DMS114 treated with DMSO at 0.1 percent for 48 hours (cell line): ENCODE measurements around the gene S100A11.
"Not testable (repeated sequence)": the region's sequence is repeated elsewhere in the genome, so short reads cannot be mapped to it uniquely, and the experiment has no call there.

ENCODE experiments used
- DNase-seq: peaks from one replicate; lab custom pipeline; 2025; ENCODE audit not compliant: unreplicated experiment; lab: John Stamatoyannopoulos, UW

Gene S100A11

GRCh38 chr1:152036267-152037216 lies at the start of gene S100A11:
Gene S100A11 (minus strand): TSS chr1:152037004. CDS start chr1:152036915, 89 bp downstream.
- DNase-seq: no peak

- no peak for DNase-seq
These were observed 48.0 kb upstream of the S100A11 start for GRCh38 chr1:152084853-152085252.

GRCh38 chr1:152081026-152081425 lies 44.2 kb upstream of the S100A11 start:
- DNase-seq: not testable (repeated sequence)

- DNase-seq: not testable (repeated sequence)
These were observed 43.7 kb upstream of the S100A11 start for GRCh38 chr1:152080494-152080893.

GRCh38 chr1:152078831-152079441 lies 42.1 kb upstream of the S100A11 start:
- no peak for DNase-seq

GRCh38 chr1:152072311-152072710 lies 35.5 kb upstream of the S100A11 start:
- DNase-seq: no peak

DNA sequence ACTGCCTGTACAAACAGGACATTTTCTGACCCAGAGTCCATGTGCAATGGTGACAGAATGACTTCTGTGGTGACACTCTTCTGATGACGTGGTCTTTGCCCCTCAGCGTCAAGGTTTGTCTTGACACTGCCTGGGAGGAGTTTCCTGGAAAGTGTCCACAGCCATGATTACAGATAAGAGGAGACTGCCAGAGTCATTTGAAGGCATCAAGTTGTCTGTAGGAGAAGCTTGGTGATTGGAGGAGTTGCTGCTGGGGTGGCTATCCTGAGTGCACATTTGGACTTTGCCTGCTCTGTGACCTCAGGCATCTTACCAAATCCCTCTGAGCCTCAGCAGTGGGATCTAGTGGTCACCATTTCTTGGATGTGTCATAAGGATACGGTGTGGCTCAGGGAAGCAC lies 34.3 kb upstream of the S100A11 start:
- no peak for DNase-seq

- no peak for DNase-seq
These were observed 31.1 kb upstream of the S100A11 start for GRCh38 chr1:152067929-152068328.

DNA sequence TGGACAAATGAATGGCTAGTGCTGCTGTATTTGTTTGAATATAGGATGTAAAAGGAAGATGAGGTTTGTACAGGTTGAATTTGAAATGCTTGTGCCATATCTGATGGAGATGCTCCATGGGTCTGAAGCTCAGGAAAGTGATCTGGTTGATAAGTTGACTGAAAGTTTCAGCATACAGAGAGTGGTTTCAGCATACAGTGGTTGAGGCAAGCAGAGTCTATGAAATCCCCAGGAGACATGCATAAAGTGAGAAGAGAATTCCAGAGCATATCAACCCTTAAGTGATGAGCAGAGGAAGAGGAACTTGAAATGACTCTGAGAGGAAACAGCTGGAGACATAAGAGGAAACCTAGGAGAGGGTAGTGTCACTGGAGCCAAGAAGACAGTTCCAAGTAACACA lies 30.3 kb upstream of the S100A11 start:
- DNase-seq: no peak

DNA sequence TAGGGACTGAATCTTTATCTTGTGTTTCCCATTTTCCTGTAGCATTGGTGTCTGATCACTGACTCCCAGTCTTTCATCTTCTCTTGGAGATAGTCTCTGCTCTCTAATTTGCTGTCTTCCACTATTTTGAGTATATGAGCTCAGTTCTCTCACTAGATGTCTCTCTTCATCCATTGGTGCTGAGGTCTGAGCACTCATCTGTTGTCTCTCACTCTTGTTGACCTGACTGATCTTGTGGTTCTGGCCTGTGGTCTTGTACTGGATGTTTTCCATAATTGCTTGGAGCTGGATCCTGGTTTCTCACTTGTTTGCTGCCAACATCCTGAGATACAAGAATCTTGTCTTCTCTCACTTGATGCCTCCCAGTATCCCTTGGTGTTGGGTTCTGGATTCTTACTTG lies 25.1 kb upstream of the S100A11 start:
- DNase-seq: no peak

GRCh38 chr1:152053375-152053774 lies 16.6 kb upstream of the S100A11 start:
- DNase-seq: peak; percentile 61

GRCh38 chr1:152052606-152053005 lies 15.8 kb upstream of the S100A11 start:
- DNase-seq: peak; percentile 75

GRCh38 chr1:152050886-152051675 lies 14.3 kb upstream of the S100A11 start:
- no peak for DNase-seq

DNA sequence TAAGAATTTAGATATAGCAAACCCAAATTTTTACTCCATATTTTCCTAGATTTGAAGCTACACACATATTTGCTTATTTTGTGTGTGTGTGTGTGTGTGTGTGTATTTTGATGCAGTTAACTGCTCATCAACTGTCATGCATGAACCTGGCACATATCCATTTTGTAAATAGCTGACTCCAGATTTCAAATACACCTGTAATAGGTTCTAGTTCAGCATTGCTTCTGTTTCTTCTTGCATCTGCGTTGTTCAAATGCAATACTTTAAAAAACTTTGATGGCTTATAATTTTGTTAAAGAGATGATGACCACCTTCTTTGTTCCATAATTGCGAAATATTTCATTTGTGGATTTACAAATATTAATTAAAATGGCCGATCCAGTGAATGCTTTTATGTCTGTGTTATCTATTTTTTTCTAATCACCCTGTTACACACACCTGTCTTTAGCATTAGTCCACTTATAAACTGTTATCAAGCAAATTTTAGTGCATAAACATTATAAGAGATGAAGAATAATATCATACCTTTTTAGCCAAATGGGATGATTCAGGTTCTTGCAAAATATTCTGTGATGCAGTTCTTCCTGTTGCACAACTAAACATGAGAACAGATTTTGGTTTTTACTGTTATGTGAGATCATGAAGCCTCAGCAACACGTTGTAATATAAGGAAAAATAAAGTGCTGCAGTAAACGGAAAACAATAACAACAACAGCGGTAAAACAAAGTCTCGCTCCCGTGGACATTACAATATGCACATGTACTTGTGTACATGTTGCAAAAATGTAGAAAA lies 12.7 kb upstream of the S100A11 start:
- no peak for DNase-seq

DNA sequence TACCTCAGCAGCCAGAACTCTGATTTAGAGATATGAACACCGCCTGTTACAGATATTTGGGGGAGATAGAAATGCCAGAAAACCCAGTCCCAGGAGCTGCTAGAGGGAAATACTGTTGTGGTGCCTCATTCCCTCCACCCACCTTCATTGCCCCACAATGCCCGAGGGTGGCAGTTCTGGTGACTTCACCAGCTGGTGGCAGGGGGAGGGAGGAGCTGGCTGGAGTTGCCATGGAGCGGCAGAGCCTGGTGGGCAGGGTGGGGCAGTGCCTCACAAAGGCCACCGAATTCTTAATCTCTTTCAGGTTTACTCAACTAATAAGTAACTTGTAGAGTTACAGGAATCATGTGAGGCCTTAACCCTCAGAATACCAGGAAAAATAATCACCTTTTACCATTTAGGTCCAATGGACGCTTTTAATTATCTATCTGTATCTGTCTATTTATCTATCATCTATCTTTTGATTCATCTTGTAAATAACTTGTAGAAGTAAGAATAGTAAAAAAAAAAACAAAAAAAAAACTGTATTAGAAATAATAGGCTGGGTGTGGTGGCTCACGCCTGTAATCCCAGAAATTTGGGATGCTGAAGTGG lies 11.7 kb upstream of the S100A11 start:
- DNase-seq: no peak

GRCh38 chr1:152047730-152048415 lies 11.1 kb upstream of the S100A11 start:
- DNase-seq: peak; percentile 54

DNA sequence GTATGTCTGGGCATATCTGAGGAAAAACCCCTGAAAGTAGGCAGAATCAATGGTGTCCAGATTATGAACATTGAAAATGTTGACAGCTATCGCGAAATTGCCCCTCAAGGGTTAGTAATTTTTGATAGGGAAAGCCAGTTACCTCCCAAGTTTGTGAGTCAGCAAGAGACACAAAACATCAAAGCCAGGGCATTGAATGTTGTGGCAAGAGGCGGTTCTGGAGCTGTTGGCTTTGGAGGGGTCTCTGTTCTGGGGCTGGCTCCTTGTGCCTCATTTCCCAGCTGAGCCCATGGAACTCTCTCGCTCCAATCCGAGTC lies 10.6 kb upstream of the S100A11 start:
- no peak for DNase-seq

- no peak for DNase-seq
These were observed 7.6 kb upstream of the S100A11 start for GRCh38 chr1:152044386-152044785.

DNA sequence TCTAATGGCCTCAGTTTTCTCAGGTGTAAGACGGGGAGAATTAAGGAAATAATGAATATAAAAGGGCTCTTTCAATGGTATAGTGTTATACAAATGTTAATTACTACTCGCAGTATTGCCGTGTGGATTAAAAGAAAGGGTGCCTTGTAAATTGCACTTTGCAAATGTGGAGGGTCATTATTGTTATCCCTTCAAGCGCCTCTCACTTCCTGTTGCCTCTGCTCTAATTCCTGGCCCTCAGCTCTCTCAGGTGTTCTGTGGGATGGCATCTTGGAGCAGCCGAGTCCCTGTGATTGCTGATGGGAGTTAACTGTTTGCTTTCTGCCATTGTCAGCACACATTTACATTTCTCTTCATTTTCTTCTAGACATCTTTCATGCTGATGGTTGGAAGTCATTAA lies 7.1 kb upstream of the S100A11 start:
- no peak for DNase-seq

GRCh38 chr1:152042030-152042429 lies 5.2 kb upstream of the S100A11 start:
- no peak for DNase-seq
